ENCODE measurements around the gene ARSD.

DNA sequence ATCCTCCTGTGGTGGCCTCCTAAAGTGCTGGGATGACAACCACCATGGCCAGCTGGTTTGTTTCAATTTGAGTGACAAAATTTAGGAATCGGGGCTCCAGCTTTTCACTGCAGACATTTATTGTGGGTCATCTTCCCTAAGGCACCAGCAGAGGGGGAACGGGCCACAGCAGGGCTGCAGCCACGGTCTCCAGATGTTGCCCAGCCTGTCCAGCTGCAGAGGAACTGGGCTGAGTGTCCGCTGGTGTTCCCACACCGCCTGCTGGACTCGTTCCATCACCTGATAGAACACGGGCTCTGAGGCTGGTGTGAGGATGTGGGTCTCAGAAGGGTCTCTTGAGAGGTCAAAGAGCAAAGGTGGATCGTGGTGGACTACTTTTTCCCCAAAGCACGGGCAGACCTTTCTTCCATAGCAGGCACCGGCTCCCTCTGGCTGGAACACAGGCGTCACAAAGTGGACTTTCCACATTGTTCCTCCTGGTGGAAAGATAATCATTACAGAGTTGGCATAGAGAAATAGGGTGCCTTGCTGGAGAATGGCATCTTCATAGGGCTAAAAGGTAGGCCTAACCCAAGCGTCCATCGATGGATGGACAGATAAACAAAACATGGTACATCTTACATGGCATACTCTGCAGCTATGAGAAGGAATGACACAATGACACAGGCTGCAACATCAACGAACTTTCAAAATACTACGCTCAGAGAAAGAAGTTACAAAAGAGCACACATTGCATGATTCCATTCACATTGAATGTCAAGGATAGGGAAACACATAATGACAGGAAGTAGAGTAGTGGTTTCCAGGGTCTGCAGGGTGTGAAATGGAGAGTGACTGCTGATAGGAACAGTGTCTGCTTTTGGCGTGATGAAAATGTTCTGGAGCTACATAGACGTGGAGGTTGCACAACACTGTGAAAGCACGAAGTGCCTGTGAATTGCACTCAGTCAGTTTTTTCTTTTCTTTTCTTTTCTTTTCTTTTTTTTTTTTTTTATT, 5.9 kb upstream of the ARSD start:
- TF ChIP-seq GATA2 (IDR thresholded peaks at IDR 0.05; ENCODE audit: low read depth, low read length) = no peak
- TF ChIP-seq GATA3 (IDR thresholded peaks at IDR 0.05; ENCODE audit: low read depth, low read length) = no peak

Measured in SH-SY5Y (cell line).